HAP-1 (cell line): Measurements from ENCODE around the gene TMEM186.
"Not testable (repeated sequence)": the region's sequence is repeated elsewhere in the genome, so short reads cannot be mapped to it uniquely, and the experiment has no call there.

Experiments used
- DNase-seq, 2 experiments: peaks; one replicate each; pipeline ENCODE4 v3.0.0-alpha.2; 2016 to 2020; ENCODE audit warnings: low spot score in 2 of 2
- H3K27me3 ChIP-seq: fragments of 250-450 bp; sonication (Bioruptor Pico); 2 replicates; pipeline ENCODE4 v1.5.1; 2020; ENCODE audit warnings: low read depth, mild to moderate bottlenecking, moderate library complexity
- H3K36me3 ChIP-seq: fragments of 250-450 bp; sonication (Bioruptor Pico); replicated peaks from 2 replicates; pipeline ENCODE4 v1.5.1; 2020; ENCODE audit warnings: mild to moderate bottlenecking
- H3K4me1 ChIP-seq: fragments of 250-450 bp; sonication (Bioruptor Pico); 2 replicates; pipeline ENCODE4 v1.5.1; 2020; ENCODE audit warnings: mild to moderate bottlenecking
- H3K4me3 ChIP-seq: fragments of 250-450 bp; sonication (Bioruptor Pico); 2 replicates; pipeline ENCODE4 v1.5.1; 2020; ENCODE audit warnings: mild to moderate bottlenecking, moderate library complexity
- H3K9me3 ChIP-seq: fragments of 250-450 bp; sonication (Bioruptor Pico); 2 replicates; pipeline ENCODE4 v1.5.1; 2020; ENCODE audit warnings: mild to moderate bottlenecking, moderate library complexity
- in situ Hi-C: fragments of 300-500 bp; cut with MboI; formaldehyde crosslinking; loops from 3 replicates; pipeline ENCODE4 v1.14.3; 2020; ENCODE audit warnings: low sequenced_read_pairs, inconsistent platforms, mixed read lengths

The TMEM186 gene

GRCh38 chr16:8803733-8804132 lies 6.3 kb upstream of the TMEM186 start:
- H3K9me3 ChIP-seq, H3K27me3 ChIP-seq, in situ Hi-C loops, H3K4me3 ChIP-seq, DNase-seq: not testable (repeated sequence)
- Histone ChIP-seq H3K36me3 (peaks cover 72% of the 10 kb centered on the region), H3K4me1 (peaks cover 10% of the 10 kb centered on the region; the same call in 1 of the 2 replicates)

GRCh38 chr16:8801701-8802100 lies 4.3 kb upstream of the TMEM186 start:
- in situ Hi-C loops: no loop called here

GRCh38 chr16:8798535-8799157 lies 1.2 kb upstream of the TMEM186 start:
- H3K36me3 ChIP-seq: peaks cover 34% of the 10 kb centered on the region
- in situ Hi-C loops: loop anchor here (5.0 kb wide), 1 partner anchor 226 kb away; no protein-coding TSS in a partner anchor
- no peaks in the 10 kb centered on the region for H3K9me3 ChIP-seq
- peak overlapping the region; percentile 98 for H3K4me3 ChIP-seq
- DNase-seq: no peak
- H3K27me3 ChIP-seq: no peaks in the 10 kb centered on the region
- H3K4me1 ChIP-seq: peaks cover 16% of the 10 kb centered on the region

More at GRCh38 chr16:8801701-8802100, 4.3 kb upstream of the TMEM186 start:
- Histone ChIP-seq H3K36me3 (peaks cover 56% of the 10 kb centered on the region), H3K9me3 (no peaks in the 10 kb centered on the region), H3K4me3 (no peak overlapping the region), H3K4me1 (peaks cover 10% of the 10 kb centered on the region; the same call in 1 of the 2 replicates), H3K27me3 (no peaks in the 10 kb centered on the region)
- DNase-seq: no peak

- Histone ChIP-seq H3K27me3 (no peaks in the 10 kb centered on the region), H3K4me3 (peak overlapping the region; percentile 98), H3K4me1 (peaks cover 16% of the 10 kb centered on the region), H3K36me3 (peaks cover 31% of the 10 kb centered on the region), H3K9me3 (no peaks in the 10 kb centered on the region)
- DNase-seq: no peak
- in situ Hi-C loops: loop anchor here (5.0 kb wide), 1 partner anchor 226 kb away; no protein-coding TSS in a partner anchor
Measured at GRCh38 chr16:8798174-8798527, 712 bp upstream of the TMEM186 start.

GRCh38 chr16:8796469-8797363 lies 723 bp downstream of the TMEM186 start:
- in situ Hi-C loops: loop anchor here (5.0 kb wide), 1 partner anchor 224 kb away; no protein-coding TSS in a partner anchor
- peaks cover 18% of the 10 kb centered on the region for H3K36me3 ChIP-seq
- DNase-seq: no peak
- H3K9me3 ChIP-seq: no peaks in the 10 kb centered on the region
- H3K4me1 ChIP-seq: peaks cover 16% of the 10 kb centered on the region
- peak overlapping the region; percentile 98 for H3K4me3 ChIP-seq
- H3K27me3 ChIP-seq: no peaks in the 10 kb centered on the region

GRCh38 chr16:8795818-8796217 lies 1.6 kb downstream of the TMEM186 start:
- Histone ChIP-seq H3K36me3 (peaks cover 12% of the 10 kb centered on the region), H3K9me3 (no peaks in the 10 kb centered on the region), H3K27me3 (no peaks in the 10 kb centered on the region), H3K4me3 (no peak overlapping the region), H3K4me1 (peaks cover 16% of the 10 kb centered on the region)
- in situ Hi-C loops: loop anchor here (5.0 kb wide), 1 partner anchor 224 kb away; no protein-coding TSS in a partner anchor
- no peak for DNase-seq

- Histone ChIP-seq H3K4me1 (peaks cover 16% of the 10 kb centered on the region), H3K27me3 (no peaks in the 10 kb centered on the region), H3K4me3 (no peak overlapping the region), H3K36me3 (peaks cover 9% of the 10 kb centered on the region), H3K9me3 (no peaks in the 10 kb centered on the region)
- in situ Hi-C loops: loop anchor here (5.0 kb wide), 1 partner anchor 223 kb away; no protein-coding TSS in a partner anchor
- no peak for DNase-seq
Measured at GRCh38 chr16:8795091-8795490, 2.3 kb downstream of the TMEM186 start.

- no peak for DNase-seq
- in situ Hi-C loops: no loop called here
- no peak overlapping the region for H3K4me3 ChIP-seq
Measured at GRCh38 chr16:8788578-8789172, 8.8 kb downstream of the TMEM186 start.

GRCh38 chr16:8786316-8786715 lies 11.1 kb downstream of the TMEM186 start:
- in situ Hi-C loops: not testable (repeated sequence)

More at GRCh38 chr16:8788578-8789172, 8.8 kb downstream of the TMEM186 start:
- H3K9me3 ChIP-seq: no peaks in the 10 kb centered on the region
- no peaks in the 10 kb centered on the region for H3K4me1 ChIP-seq
- H3K27me3 ChIP-seq: 0 out of 2 replicates have a peak, but pooled peaks cover 3% of the 10 kb centered on the region
- no peaks in the 10 kb centered on the region for H3K36me3 ChIP-seq

GRCh38 chr16:8785408-8785807 lies 12.0 kb downstream of the TMEM186 start:
- in situ Hi-C loops: no loop called here
- Histone ChIP-seq H3K36me3 (no peaks in the 10 kb centered on the region), H3K4me3 (no peak overlapping the region), H3K27me3 (0 out of 2 replicates have a peak, but pooled peaks cover 3% of the 10 kb centered on the region), H3K4me1 (no peaks in the 10 kb centered on the region), H3K9me3 (no peaks in the 10 kb centered on the region)
- no peak for DNase-seq

More at GRCh38 chr16:8786316-8786715, 11.1 kb downstream of the TMEM186 start:
- not testable (repeated sequence) for H3K4me3 ChIP-seq, H3K27me3 ChIP-seq, DNase-seq, H3K36me3 ChIP-seq, H3K9me3 ChIP-seq, H3K4me1 ChIP-seq

GRCh38 chr16:8782673-8783072 lies 14.8 kb downstream of the TMEM186 start:
- DNase-seq: no peak
- Histone ChIP-seq H3K4me1 (no peaks in the 10 kb centered on the region), H3K9me3 (no peaks in the 10 kb centered on the region), H3K4me3 (no peak overlapping the region), H3K36me3 (no peaks in the 10 kb centered on the region), H3K27me3 (0 out of 2 replicates have a peak, but pooled peaks cover 3% of the 10 kb centered on the region)
- in situ Hi-C loops: no loop called here

GRCh38 chr16:8781797-8782196 lies 15.6 kb downstream of the TMEM186 start:
- Histone ChIP-seq H3K27me3 (0 out of 2 replicates have a peak, but pooled peaks cover 3% of the 10 kb centered on the region), H3K4me1 (no peaks in the 10 kb centered on the region)
- in situ Hi-C loops: no loop called here

GRCh38 chr16:8777217-8777616 lies 20.2 kb downstream of the TMEM186 start:
- H3K27me3 ChIP-seq: no peaks in the 10 kb centered on the region
- H3K4me1 ChIP-seq: no peaks in the 10 kb centered on the region
- H3K4me3 ChIP-seq: no peak overlapping the region
- H3K36me3 ChIP-seq: no peaks in the 10 kb centered on the region
- H3K9me3 ChIP-seq: no peaks in the 10 kb centered on the region
- no peak for DNase-seq
- in situ Hi-C loops: no loop called here

More at GRCh38 chr16:8781797-8782196, 15.6 kb downstream of the TMEM186 start:
- DNase-seq: no peak
- Histone ChIP-seq H3K36me3 (no peaks in the 10 kb centered on the region), H3K9me3 (no peaks in the 10 kb centered on the region), H3K4me3 (no peak overlapping the region)
